ENCODE measurements around the gene GEMIN2.

DNA sequence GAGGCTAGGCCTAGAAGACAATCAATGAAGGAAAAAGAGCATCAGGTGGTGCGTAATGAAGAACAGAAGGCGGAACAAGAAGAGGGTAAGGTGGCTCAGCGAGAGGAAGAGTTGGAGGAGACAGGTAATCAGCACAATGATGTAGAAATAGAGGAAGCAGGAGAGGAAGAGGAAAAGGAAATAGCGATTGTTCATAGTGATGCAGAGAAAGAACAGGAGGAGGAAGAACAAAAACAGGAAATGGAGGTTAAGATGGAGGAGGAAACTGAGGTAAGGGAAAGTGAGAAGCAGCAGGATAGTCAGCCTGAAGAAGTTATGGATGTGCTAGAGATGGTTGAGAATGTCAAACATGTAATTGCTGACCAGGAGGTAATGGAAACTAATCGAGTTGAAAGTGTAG is 66.4 kb downstream of the GEMIN2 start:
- TF ChIP-seq, protein P1, sequence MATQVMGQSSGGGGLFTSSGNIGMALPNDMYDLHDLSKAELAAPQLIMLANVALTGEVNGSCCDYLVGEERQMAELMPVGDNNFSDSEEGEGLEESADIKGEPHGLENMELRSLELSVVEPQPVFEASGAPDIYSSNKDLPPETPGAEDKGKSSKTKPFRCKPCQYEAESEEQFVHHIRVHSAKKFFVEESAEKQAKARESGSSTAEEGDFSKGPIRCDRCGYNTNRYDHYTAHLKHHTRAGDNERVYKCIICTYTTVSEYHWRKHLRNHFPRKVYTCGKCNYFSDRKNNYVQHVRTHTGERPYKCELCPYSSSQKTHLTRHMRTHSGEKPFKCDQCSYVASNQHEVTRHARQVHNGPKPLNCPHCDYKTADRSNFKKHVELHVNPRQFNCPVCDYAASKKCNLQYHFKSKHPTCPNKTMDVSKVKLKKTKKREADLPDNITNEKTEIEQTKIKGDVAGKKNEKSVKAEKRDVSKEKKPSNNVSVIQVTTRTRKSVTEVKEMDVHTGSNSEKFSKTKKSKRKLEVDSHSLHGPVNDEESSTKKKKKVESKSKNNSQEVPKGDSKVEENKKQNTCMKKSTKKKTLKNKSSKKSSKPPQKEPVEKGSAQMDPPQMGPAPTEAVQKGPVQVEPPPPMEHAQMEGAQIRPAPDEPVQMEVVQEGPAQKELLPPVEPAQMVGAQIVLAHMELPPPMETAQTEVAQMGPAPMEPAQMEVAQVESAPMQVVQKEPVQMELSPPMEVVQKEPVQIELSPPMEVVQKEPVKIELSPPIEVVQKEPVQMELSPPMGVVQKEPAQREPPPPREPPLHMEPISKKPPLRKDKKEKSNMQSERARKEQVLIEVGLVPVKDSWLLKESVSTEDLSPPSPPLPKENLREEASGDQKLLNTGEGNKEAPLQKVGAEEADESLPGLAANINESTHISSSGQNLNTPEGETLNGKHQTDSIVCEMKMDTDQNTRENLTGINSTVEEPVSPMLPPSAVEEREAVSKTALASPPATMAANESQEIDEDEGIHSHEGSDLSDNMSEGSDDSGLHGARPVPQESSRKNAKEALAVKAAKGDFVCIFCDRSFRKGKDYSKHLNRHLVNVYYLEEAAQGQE (IDR thresholded peaks at IDR 0.05; ENCODE audit: insufficient read depth in 1 of 2, low read depth in 2 of 2, low read length in 2 of 2): no peak
- no peak for TF ChIP-seq TAF1 (IDR thresholded peaks at IDR 0.05; ENCODE audit: borderline replicate concordance, insufficient read depth, low read length)
